ACHN (cell line): ENCODE results near the gene KRTAP9-2.
"Not testable (repeated sequence)": the region's sequence is repeated elsewhere in the genome, so short reads cannot be mapped to it uniquely, and the experiment has no call there.

Experiments used
- DNase-seq: peaks from one replicate; pipeline ENCODE4 v3.0.0-alpha.2; 2015
- in situ Hi-C: cut with HindIII; loops from 2 replicates; pipeline ENCODE4 v1.10.0; 2017; ENCODE audit warnings: low sequenced_read_pairs, low pct_ligation_motif_present, low pct_unique_long_range_greater_than_20kb

The KRTAP9-2 gene

GRCh38 chr17:41230094-41230493 is 3.6 kb downstream of the KRTAP9-2 start:
- DNase-seq, result no peak
- in situ Hi-C loops, result no loop called here

- in situ Hi-C loops, result no loop called here
Measured at GRCh38 chr17:41231731-41232130, 5.3 kb downstream of the KRTAP9-2 start.

GRCh38 chr17:41232399-41233105 is 6.1 kb downstream of the KRTAP9-2 start, which contains the start of gene KRTAP9-3:
Gene KRTAP9-3 (plus strand): TSS chr17:41232449. CDS start chr17:41232502, 53 bp downstream.
- not testable (repeated sequence) for DNase-seq

More at GRCh38 chr17:41231731-41232130, 5.3 kb downstream of the KRTAP9-2 start:
- no peak for DNase-seq

GRCh38 chr17:41237116-41237515 is 10.7 kb downstream of the KRTAP9-2 start:
- DNase-seq, in situ Hi-C loops: not testable (repeated sequence)

More at GRCh38 chr17:41232399-41233105, 6.1 kb downstream of the KRTAP9-2 start, which contains the start of gene KRTAP9-3:
- in situ Hi-C loops, result not testable (repeated sequence)

- in situ Hi-C loops, DNase-seq: not testable (repeated sequence)
Measured at GRCh38 chr17:41237949-41238437, 11.5 kb downstream of the KRTAP9-2 start, which contains the start of gene KRTAP9-8. Gene KRTAP9-8 (plus strand): TSS chr17:41237999. CDS start chr17:41238052, 53 bp downstream.

GRCh38 chr17:41246995-41247787 is 20.7 kb downstream of the KRTAP9-2 start:
- DNase-seq, in situ Hi-C loops: not testable (repeated sequence)

- in situ Hi-C loops, DNase-seq: not testable (repeated sequence)
Measured at GRCh38 chr17:41249637-41250240, 23.3 kb downstream of the KRTAP9-2 start, which contains the start of gene KRTAP9-4. Gene KRTAP9-4 (plus strand): TSS chr17:41249687. CDS start chr17:41249721, 34 bp downstream.

GRCh38 chr17:41251261-41251660 is 24.8 kb downstream of the KRTAP9-2 start:
- no peak for DNase-seq
- in situ Hi-C loops, result no loop called here

GRCh38 chr17:41254861-41255260 is 28.4 kb downstream of the KRTAP9-2 start:
- DNase-seq, result no peak
- in situ Hi-C loops, result no loop called here

- in situ Hi-C loops, DNase-seq: not testable (repeated sequence)
Measured at GRCh38 chr17:41255381-41256290, 29.2 kb downstream of the KRTAP9-2 start, which contains the start of gene KRTAP9-9. Gene KRTAP9-9 (plus strand): TSS chr17:41255384.

- DNase-seq, result no peak
- in situ Hi-C loops, result no loop called here
Measured at GRCh38 chr17:41256291-41256685, 29.8 kb downstream of the KRTAP9-2 start.

- DNase-seq, result no peak
- in situ Hi-C loops, result no loop called here
Measured at GRCh38 chr17:41258406-41258805, 32.0 kb downstream of the KRTAP9-2 start.

- no peak for DNase-seq
- in situ Hi-C loops, result no loop called here
Measured at GRCh38 chr17:41263212-41263611, 36.8 kb downstream of the KRTAP9-2 start.

GRCh38 chr17:41264599-41264998 is 38.2 kb downstream of the KRTAP9-2 start:
- in situ Hi-C loops, result no loop called here
- DNase-seq, result no peak

GRCh38 chr17:41265078-41265477 is 38.6 kb downstream of the KRTAP9-2 start, which contains the start of gene KRTAP9-6:
Gene KRTAP9-6 (plus strand): TSS chr17:41265378. CDS start chr17:41265378, 0 bp downstream.
- in situ Hi-C loops, result no loop called here
- no peak for DNase-seq

GRCh38 chr17:41267711-41268110 is 41.3 kb downstream of the KRTAP9-2 start:
- DNase-seq, result no peak
- in situ Hi-C loops, result no loop called here

GRCh38 chr17:41271323-41271722 is 44.9 kb downstream of the KRTAP9-2 start:
- in situ Hi-C loops, DNase-seq: not testable (repeated sequence)
